ENCODE data around the gene PRAMEF20. TPM values are rescaled to one million over a fixed set of nuclear protein-coding genes. Genes with fewer than 3 reads are reported as not detected.
"Not testable (repeated sequence)": the region's sequence is repeated elsewhere in the genome, so short reads cannot be mapped to it uniquely, and the experiment has no call there.

PRAMEF20 gene
- polyA plus RNA-seq, 1 of the 3 experiments (the other 2 are of a cell fraction) = not detected

DNA sequence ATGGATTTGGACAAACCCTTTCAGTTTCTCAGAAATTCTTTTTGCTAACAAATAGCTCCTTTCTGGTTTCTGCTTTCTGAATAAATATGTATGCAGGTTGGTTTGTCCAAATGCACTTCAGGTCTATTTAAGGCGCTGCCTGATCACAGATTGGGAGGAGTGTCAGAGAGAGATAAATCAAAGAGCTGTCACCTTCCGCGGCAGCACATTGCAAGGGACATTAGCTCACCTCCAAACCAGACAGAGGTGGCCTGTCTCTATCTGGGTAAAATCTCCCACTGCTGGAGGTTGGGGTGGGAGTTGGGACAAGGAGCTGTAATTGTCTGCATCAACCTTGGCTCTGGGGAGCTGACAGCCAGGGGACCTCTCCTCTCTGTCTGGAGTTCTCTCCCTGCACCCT is 25.2 kb downstream of the PRAMEF20 start:
- 1% methylated on average over 3 of the region's 3 CpGs for WGBS (ENCODE audit: low lambda C conversion rate)
- Histone ChIP-seq H3K36me3 (replicated peaks in 1 of 2; ENCODE audit: control insufficient read depth in 1 of 2, insufficient read depth in 2 of 2, low read length in 1 of 2) (no peaks in the 10 kb centered on the region), H3K9me3 (no peaks in the 10 kb centered on the region), H3K4me1 (ENCODE audit: control insufficient read depth in 1 of 2, insufficient read depth in 2 of 2, low read depth in 1 of 2, low read length in 1 of 2) (no peaks in the 10 kb centered on the region), H3K9ac (no peak overlapping the region), H3K27ac (ENCODE audit: low read depth in 2 of 2, low read length in 1 of 2) (no peak overlapping the region), H3K4me2 (no peak overlapping the region), H3K79me2 (ENCODE audit: insufficient read depth) (no peaks in the 10 kb centered on the region), H3K4me3 (ENCODE audit: low read depth in 2 of 2, low read length in 1 of 2) (no peak overlapping the region), H2AFZ (ENCODE audit: low read depth) (no peak overlapping the region), H4K20me1 (ENCODE audit: insufficient read depth) (no peaks in the 10 kb centered on the region), H3K27me3 (ENCODE audit: insufficient read depth) (peaks cover 8% of the 10 kb centered on the region; the same call in 1 of the 2 replicates), H3F3A (replicated peaks; ENCODE audit: insufficient read depth) (no peaks in the 10 kb centered on the region), H3K9me2 (no peaks in the 10 kb centered on the region)
- no peak for DNase-seq
- TF ChIP-seq TCF12 (IDR thresholded peaks at IDR 0.05) = no peak
- no peak for TF ChIP-seq TAF1 (IDR thresholded peaks at IDR 0.05; ENCODE audit: borderline replicate concordance, low read depth, low read length)
- TF ChIP-seq, protein P1, sequence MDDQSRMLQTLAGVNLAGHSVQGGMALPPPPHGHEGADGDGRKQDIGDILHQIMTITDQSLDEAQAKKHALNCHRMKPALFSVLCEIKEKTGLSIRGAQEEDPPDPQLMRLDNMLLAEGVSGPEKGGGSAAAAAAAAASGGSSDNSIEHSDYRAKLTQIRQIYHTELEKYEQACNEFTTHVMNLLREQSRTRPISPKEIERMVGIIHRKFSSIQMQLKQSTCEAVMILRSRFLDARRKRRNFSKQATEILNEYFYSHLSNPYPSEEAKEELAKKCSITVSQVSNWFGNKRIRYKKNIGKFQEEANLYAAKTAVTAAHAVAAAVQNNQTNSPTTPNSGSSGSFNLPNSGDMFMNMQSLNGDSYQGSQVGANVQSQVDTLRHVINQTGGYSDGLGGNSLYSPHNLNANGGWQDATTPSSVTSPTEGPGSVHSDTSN (IDR thresholded peaks at IDR 0.05) = no peak
- TF ChIP-seq FOXM1 (IDR thresholded peaks at IDR 0.05; ENCODE audit: low read depth) = no peak
- TF ChIP-seq CHD2 (IDR thresholded peaks at IDR 0.05; ENCODE audit: low read length, partially characterized antibody) = no peak
- POLR2A ChIA-PET = no interaction called here
- CTCF ChIA-PET = interaction anchor here (0.7 to 1.2 kb wide), 3 partner anchors 12 to 309 kb away, joined by 3 to 4 read pairs (median 3); no protein-coding TSS in a partner anchor

DNA sequence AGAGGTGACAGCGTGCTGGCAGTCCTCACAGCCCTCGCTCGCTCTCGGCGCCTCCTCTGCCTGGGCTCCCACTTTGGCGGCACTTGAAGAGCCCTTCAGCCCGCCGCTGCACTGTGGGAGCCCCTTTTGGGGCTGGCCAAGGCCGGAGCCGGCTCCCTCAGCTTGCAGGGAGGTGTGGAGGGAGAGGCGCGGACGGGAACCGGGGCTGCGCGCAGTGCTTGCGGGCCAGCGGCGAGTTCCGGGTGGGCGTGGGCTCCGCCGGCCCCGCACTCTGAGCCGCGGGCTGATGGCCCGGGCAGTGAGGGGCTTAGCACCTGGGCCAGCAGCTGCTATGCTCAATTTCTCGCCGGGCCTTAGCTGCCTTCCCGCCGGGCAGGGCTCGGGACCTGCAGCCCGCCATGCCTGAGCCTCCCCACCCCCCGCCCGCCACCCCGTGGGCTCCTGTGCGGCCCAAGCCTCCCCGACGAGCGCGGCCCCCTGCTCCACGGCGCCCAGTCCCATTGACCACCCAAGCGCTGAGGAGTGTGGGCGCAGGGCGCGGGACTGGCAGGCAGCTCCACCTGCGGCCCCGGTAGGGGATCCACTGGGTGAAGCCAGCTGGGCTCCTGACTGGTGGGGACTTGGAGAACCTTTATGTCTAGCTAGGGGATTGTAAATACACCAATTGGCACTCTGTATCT is 29.0 kb downstream of the PRAMEF20 start:
- H3K9ac ChIP-seq; H3K36me3 ChIP-seq (replicated peaks in 1 of 2; ENCODE audit: control insufficient read depth in 1 of 2, insufficient read depth in 2 of 2, low read length in 1 of 2); CTCF ChIA-PET; H3K79me2 ChIP-seq (ENCODE audit: insufficient read depth); H3K4me2 ChIP-seq; H4K20me1 ChIP-seq (ENCODE audit: insufficient read depth); DNase-seq; H3K4me1 ChIP-seq (ENCODE audit: control insufficient read depth in 1 of 2, insufficient read depth in 2 of 2, low read depth in 1 of 2, low read length in 1 of 2); H3K4me3 ChIP-seq (ENCODE audit: low read depth in 2 of 2, low read length in 1 of 2); H3K9me2 ChIP-seq; H3K27me3 ChIP-seq (ENCODE audit: insufficient read depth); H3K9me3 ChIP-seq; H2AFZ ChIP-seq (ENCODE audit: low read depth); H3K27ac ChIP-seq (ENCODE audit: low read depth in 2 of 2, low read length in 1 of 2); POLR2A ChIA-PET; H3F3A ChIP-seq (replicated peaks; ENCODE audit: insufficient read depth): not testable (repeated sequence)
- 28% methylated on average over 19 of the region's 49 CpGs for WGBS (ENCODE audit: low lambda C conversion rate)

DNA sequence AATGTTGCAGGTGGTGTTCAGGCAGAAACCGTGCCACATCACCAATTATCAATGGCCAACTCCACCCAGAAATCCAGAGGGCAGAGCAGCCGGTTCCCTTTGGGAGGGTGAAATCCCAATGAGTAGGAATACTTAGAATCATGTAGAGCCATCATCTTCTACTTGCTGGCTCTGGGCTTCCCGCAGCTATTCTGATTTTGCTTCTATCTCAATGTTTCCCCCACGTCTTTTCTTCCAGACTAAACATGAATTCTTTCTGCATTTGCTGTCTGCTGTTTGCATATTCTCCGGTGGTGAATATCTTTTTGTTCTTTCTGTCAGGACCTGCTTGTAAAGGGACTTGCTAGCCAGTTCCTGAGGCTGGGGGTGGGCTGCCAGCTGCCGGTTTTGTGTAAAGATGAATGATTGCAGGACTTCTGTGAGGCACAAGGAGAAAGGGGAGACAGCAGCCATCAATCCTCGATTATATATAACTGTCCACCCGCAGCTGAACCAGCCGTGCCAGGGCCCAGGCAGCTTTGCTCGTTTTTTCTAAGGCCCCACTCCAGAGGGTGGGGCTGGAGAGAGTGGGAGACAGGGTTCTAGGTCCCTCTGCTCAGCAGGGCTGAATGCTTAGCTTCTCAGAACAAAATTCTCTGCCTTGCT is 33.2 kb downstream of the PRAMEF20 start:
- Histone ChIP-seq H3K4me3 (ENCODE audit: low read depth in 2 of 2, low read length in 1 of 2) (no peak overlapping the region), H3K79me2 (ENCODE audit: insufficient read depth) (no peaks in the 10 kb centered on the region), H3F3A (replicated peaks; ENCODE audit: insufficient read depth) (no peaks in the 10 kb centered on the region), H4K20me1 (ENCODE audit: insufficient read depth) (no peaks in the 10 kb centered on the region), H3K9me3 (no peaks in the 10 kb centered on the region), H3K4me1 (ENCODE audit: control insufficient read depth in 1 of 2, insufficient read depth in 2 of 2, low read depth in 1 of 2, low read length in 1 of 2) (no peaks in the 10 kb centered on the region), H3K36me3 (replicated peaks in 1 of 2; ENCODE audit: control insufficient read depth in 1 of 2, insufficient read depth in 2 of 2, low read length in 1 of 2) (no peaks in the 10 kb centered on the region), H3K4me2 (no peak overlapping the region), H3K9me2 (no peaks in the 10 kb centered on the region), H3K27ac (ENCODE audit: low read depth in 2 of 2, low read length in 1 of 2) (no peak overlapping the region), H2AFZ (ENCODE audit: low read depth) (no peak overlapping the region), H3K27me3 (ENCODE audit: insufficient read depth) (peaks cover 3% of the 10 kb centered on the region; the same call in 1 of the 2 replicates), H3K9ac (no peak overlapping the region)
- CTCF ChIA-PET = no interaction called here
- 2% methylated on average over 10 of the region's 10 CpGs for WGBS (ENCODE audit: low lambda C conversion rate)
- DNase-seq = no peak
- POLR2A ChIA-PET = no interaction called here
- no peak for TF ChIP-seq NFIC (IDR thresholded peaks at IDR 0.05; ENCODE audit: borderline replicate concordance)
- TF ChIP-seq RXRA (IDR thresholded peaks at IDR 0.05; ENCODE audit: borderline replicate concordance, low read depth) = no peak
- TF ChIP-seq, protein P2, sequence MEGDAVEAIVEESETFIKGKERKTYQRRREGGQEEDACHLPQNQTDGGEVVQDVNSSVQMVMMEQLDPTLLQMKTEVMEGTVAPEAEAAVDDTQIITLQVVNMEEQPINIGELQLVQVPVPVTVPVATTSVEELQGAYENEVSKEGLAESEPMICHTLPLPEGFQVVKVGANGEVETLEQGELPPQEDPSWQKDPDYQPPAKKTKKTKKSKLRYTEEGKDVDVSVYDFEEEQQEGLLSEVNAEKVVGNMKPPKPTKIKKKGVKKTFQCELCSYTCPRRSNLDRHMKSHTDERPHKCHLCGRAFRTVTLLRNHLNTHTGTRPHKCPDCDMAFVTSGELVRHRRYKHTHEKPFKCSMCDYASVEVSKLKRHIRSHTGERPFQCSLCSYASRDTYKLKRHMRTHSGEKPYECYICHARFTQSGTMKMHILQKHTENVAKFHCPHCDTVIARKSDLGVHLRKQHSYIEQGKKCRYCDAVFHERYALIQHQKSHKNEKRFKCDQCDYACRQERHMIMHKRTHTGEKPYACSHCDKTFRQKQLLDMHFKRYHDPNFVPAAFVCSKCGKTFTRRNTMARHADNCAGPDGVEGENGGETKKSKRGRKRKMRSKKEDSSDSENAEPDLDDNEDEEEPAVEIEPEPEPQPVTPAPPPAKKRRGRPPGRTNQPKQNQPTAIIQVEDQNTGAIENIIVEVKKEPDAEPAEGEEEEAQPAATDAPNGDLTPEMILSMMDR (IDR thresholded peaks at IDR 0.05) = no peak
- TF ChIP-seq RAD21 (IDR thresholded peaks at IDR 0.05; ENCODE audit: low read length) = no peak
- TF ChIP-seq GABPA (IDR thresholded peaks at IDR 0.05; ENCODE audit: low read depth) = no peak
- TF ChIP-seq EP300 (IDR thresholded peaks at IDR 0.05; ENCODE audit: borderline replicate concordance in 1 of 2, low read depth in 1 of 2, low read length in 1 of 2) = no peak
- TF ChIP-seq POLR2AphosphoS5 (IDR thresholded peaks at IDR 0.05; ENCODE audit: low read depth, low read length) = no peak
- no peak for TF ChIP-seq TAF1 (IDR thresholded peaks at IDR 0.05; ENCODE audit: borderline replicate concordance, low read depth, low read length)
- no peak for TF ChIP-seq RFX5 (IDR thresholded peaks at IDR 0.05; ENCODE audit: low read length)
- TF ChIP-seq JUND (IDR thresholded peaks at IDR 0.05) = no peak
- TF ChIP-seq ELF1 (IDR thresholded peaks at IDR 0.05) = no peak
- TF ChIP-seq, protein P3, sequence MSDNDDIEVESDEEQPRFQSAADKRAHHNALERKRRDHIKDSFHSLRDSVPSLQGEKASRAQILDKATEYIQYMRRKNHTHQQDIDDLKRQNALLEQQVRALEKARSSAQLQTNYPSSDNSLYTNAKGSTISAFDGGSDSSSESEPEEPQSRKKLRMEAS (IDR thresholded peaks at IDR 0.05; ENCODE audit: low read depth) = no peak
- TF ChIP-seq, protein P4, sequence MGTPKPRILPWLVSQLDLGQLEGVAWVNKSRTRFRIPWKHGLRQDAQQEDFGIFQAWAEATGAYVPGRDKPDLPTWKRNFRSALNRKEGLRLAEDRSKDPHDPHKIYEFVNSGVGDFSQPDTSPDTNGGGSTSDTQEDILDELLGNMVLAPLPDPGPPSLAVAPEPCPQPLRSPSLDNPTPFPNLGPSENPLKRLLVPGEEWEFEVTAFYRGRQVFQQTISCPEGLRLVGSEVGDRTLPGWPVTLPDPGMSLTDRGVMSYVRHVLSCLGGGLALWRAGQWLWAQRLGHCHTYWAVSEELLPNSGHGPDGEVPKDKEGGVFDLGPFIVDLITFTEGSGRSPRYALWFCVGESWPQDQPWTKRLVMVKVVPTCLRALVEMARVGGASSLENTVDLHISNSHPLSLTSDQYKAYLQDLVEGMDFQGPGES (IDR thresholded peaks at IDR 0.05; ENCODE audit: low read depth, low read length) = no peak
- no peak for TF ChIP-seq CHD2 (IDR thresholded peaks at IDR 0.05; ENCODE audit: low read length, partially characterized antibody)
- no peak for TF ChIP-seq MXI1 (IDR thresholded peaks at IDR 0.05; ENCODE audit: low read depth, low read length)

Data from SK-N-SH (cell line).